Erythroblast (primary cell): ENCODE results near the gene WWC1.

Experiments
- GATA1 ChIP-seq: IDR thresholded peaks from 2 replicates; pipeline ENCODE4 v1.6.1; 2011; ENCODE audit warnings: low read depth, mild to moderate bottlenecking, control low read depth, low read length, moderate library complexity
- POLR2A ChIP-seq: IDR thresholded peaks from 2 replicates; pipeline ENCODE4 v1.6.1; 2011; ENCODE audit warnings: mild to moderate bottlenecking, low read length

- TF ChIP-seq POLR2A (no peak), GATA1 (no peak)
These were observed 99.0 kb downstream of the WWC1 start for GRCh38 chr5:168390491-168390890.
